ENCODE measurements around the gene RTKN. TPM values are rescaled to one million over a fixed set of nuclear protein-coding genes. Genes with fewer than 3 reads are reported as not detected.

The RTKN gene
- total and polyA plus RNA-seq, 4 donors: 27.8 to 98.0 (median 73.0) TPM

DNA sequence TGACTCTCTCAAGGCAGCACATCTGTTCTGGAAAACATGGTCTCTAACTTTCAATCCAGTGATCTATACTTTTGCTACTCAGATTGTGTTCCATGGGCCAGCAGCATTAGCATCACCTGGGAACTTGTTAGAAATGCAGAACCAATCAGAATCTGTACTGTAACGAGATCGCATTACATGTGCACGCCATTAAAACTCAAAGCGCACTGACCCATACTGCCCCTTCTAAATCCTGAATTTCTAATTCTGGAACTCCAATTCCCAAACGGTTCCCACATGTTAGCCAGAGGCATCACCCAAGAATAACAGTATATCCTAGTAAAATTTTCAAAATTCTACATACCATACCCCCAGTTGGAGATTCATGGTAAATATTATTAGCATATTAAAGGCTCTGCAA, 51.1 kb downstream of the RTKN start (continued):
- TF ChIP-seq EGR1 (IDR thresholded peaks at IDR 0.05; ENCODE audit: low read depth in 2 of 2) (no peak), HNF4A (conservative IDR thresholded peaks at IDR 0.05) (no peak), FOXA2 (IDR thresholded peaks at IDR 0.05) (no peak), YY1 (IDR thresholded peaks at IDR 0.05) (no peak), SP1 (IDR thresholded peaks at IDR 0.05) (no peak)
- TF ChIP-seq, protein P1, sequence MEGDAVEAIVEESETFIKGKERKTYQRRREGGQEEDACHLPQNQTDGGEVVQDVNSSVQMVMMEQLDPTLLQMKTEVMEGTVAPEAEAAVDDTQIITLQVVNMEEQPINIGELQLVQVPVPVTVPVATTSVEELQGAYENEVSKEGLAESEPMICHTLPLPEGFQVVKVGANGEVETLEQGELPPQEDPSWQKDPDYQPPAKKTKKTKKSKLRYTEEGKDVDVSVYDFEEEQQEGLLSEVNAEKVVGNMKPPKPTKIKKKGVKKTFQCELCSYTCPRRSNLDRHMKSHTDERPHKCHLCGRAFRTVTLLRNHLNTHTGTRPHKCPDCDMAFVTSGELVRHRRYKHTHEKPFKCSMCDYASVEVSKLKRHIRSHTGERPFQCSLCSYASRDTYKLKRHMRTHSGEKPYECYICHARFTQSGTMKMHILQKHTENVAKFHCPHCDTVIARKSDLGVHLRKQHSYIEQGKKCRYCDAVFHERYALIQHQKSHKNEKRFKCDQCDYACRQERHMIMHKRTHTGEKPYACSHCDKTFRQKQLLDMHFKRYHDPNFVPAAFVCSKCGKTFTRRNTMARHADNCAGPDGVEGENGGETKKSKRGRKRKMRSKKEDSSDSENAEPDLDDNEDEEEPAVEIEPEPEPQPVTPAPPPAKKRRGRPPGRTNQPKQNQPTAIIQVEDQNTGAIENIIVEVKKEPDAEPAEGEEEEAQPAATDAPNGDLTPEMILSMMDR (IDR thresholded peaks at IDR 0.05; ENCODE audit: low read depth, low read length, missing input control): no peak

DNA sequence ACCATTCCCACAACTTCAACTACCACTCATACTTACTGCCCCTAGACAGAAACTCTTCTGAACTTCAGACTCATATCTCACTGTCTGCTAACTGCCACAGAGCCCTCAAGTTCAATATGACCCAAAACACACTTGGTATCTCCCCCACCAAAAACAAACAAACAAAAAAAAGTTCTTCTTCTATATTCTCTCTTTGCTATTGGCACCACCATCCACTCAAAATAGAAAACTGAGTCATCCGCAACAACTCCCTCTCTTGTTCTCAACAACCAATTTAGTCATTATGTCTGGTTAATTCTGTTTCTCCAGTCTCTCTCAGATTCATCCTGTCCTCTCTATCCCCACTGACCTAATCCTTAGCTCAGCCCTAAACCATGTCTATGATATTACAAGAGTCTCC, 54.4 kb downstream of the RTKN start:
- H3K9ac ChIP-seq (ENCODE audit: low read depth in 1 of 2, low read length in 2 of 2): no peak overlapping the region
- TF ChIP-seq NR2F2 (IDR thresholded peaks at IDR 0.05) (no peak), FOXA2 (IDR thresholded peaks at IDR 0.05) (no peak), TAF1 (conservative IDR thresholded peaks at IDR 0.05) (no peak), SP1 (IDR thresholded peaks at IDR 0.05) (no peak), JUND (IDR thresholded peaks at IDR 0.05) (no peak), HNF4G (IDR thresholded peaks at IDR 0.05) (no peak), HNF4A (conservative IDR thresholded peaks at IDR 0.05) (no peak), GABPA (IDR thresholded peaks at IDR 0.05 in 1 of 2, conservative IDR thresholded peaks at IDR 0.05 in 1 of 2) (no peak), FOXA1 (IDR thresholded peaks at IDR 0.05) (no peak), RAD21 (IDR thresholded peaks at IDR 0.05) (no peak), YY1 (IDR thresholded peaks at IDR 0.05) (no peak), RXRA (IDR thresholded peaks at IDR 0.05) (no peak), EGR1 (IDR thresholded peaks at IDR 0.05; ENCODE audit: low read depth in 2 of 2) (no peak)
- TF ChIP-seq, protein P2, sequence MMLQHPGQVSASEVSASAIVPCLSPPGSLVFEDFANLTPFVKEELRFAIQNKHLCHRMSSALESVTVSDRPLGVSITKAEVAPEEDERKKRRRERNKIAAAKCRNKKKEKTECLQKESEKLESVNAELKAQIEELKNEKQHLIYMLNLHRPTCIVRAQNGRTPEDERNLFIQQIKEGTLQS (IDR thresholded peaks at IDR 0.05): no peak
- TF ChIP-seq, protein P1 (IDR thresholded peaks at IDR 0.05; ENCODE audit: low read depth, low read length, missing input control): no peak
- TF ChIP-seq, protein P3, sequence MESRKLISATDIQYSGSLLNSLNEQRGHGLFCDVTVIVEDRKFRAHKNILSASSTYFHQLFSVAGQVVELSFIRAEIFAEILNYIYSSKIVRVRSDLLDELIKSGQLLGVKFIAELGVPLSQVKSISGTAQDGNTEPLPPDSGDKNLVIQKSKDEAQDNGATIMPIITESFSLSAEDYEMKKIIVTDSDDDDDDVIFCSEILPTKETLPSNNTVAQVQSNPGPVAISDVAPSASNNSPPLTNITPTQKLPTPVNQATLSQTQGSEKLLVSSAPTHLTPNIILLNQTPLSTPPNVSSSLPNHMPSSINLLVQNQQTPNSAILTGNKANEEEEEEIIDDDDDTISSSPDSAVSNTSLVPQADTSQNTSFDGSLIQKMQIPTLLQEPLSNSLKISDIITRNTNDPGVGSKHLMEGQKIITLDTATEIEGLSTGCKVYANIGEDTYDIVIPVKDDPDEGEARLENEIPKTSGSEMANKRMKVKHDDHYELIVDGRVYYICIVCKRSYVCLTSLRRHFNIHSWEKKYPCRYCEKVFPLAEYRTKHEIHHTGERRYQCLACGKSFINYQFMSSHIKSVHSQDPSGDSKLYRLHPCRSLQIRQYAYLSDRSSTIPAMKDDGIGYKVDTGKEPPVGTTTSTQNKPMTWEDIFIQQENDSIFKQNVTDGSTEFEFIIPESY (IDR thresholded peaks at IDR 0.05): no peak
- TF ChIP-seq, protein P4, sequence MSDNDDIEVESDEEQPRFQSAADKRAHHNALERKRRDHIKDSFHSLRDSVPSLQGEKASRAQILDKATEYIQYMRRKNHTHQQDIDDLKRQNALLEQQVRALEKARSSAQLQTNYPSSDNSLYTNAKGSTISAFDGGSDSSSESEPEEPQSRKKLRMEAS (IDR thresholded peaks at IDR 0.05): no peak
- TF ChIP-seq, protein P5, sequence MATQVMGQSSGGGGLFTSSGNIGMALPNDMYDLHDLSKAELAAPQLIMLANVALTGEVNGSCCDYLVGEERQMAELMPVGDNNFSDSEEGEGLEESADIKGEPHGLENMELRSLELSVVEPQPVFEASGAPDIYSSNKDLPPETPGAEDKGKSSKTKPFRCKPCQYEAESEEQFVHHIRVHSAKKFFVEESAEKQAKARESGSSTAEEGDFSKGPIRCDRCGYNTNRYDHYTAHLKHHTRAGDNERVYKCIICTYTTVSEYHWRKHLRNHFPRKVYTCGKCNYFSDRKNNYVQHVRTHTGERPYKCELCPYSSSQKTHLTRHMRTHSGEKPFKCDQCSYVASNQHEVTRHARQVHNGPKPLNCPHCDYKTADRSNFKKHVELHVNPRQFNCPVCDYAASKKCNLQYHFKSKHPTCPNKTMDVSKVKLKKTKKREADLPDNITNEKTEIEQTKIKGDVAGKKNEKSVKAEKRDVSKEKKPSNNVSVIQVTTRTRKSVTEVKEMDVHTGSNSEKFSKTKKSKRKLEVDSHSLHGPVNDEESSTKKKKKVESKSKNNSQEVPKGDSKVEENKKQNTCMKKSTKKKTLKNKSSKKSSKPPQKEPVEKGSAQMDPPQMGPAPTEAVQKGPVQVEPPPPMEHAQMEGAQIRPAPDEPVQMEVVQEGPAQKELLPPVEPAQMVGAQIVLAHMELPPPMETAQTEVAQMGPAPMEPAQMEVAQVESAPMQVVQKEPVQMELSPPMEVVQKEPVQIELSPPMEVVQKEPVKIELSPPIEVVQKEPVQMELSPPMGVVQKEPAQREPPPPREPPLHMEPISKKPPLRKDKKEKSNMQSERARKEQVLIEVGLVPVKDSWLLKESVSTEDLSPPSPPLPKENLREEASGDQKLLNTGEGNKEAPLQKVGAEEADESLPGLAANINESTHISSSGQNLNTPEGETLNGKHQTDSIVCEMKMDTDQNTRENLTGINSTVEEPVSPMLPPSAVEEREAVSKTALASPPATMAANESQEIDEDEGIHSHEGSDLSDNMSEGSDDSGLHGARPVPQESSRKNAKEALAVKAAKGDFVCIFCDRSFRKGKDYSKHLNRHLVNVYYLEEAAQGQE (IDR thresholded peaks at IDR 0.05): no peak
- no peak overlapping the region for H3K27ac ChIP-seq (ENCODE audit: low read depth in 1 of 2, low read length in 2 of 2)
- peaks cover 4 to 34% (median 24%) of the 10 kb centered on the region in 4 donors for H3K4me1 ChIP-seq (ENCODE audit: control insufficient read depth in 4 of 4, insufficient read depth in 4 of 4, low read length in 3 of 4)
- no peak for DNase-seq (ENCODE audit: low spot score)
- H3K9me3 ChIP-seq (ENCODE audit: control insufficient read depth in 4 of 4, low read length in 3 of 4): no peaks in the 10 kb centered on the region
- no peaks in the 10 kb centered on the region for H3K36me3 ChIP-seq (ENCODE audit: control insufficient read depth in 4 of 4, insufficient read depth in 3 of 4, low read depth in 1 of 4, low read length in 3 of 4)
- WGBS: 93% methylated on average over 1 of the region's 1 CpG
- no peak overlapping the region for H3K4me3 ChIP-seq (ENCODE audit: low read depth in 1 of 3, low read length in 3 of 3)
- H3K27me3 ChIP-seq (ENCODE audit: control insufficient read depth in 4 of 4, insufficient read depth in 4 of 4, low read length in 3 of 4): no peaks in the 10 kb centered on the region

All from liver (tissue), 9 donors.